A549 (cell line): ENCODE measurements around the gene PSMB5.

Experiments used
- CHD4 ChIP-seq: fragments of 200-600 bp; sonication (generic); IDR thresholded peaks from 2 replicates; pipeline ENCODE4 v1.6.1; 2016; ENCODE audit warnings: antibody characterized with exemption, mild to moderate bottlenecking, borderline replicate concordance
- ESRRA ChIP-seq: fragments of 150-350 bp; IDR thresholded peaks from 2 replicates; pipeline ENCODE4 v1.6.1; 2014; ENCODE audit warnings: mild to moderate bottlenecking, low read length, borderline replicate concordance
- KDM1A ChIP-seq: fragments of 200-600 bp; sonication (generic); IDR thresholded peaks from 2 replicates; pipeline ENCODE4 v1.6.1; 2016; ENCODE audit warnings: low read depth, mild to moderate bottlenecking
- SREBF2 ChIP-seq: fragments of 450-650 bp; IDR thresholded peaks from 2 replicates; pipeline ENCODE4 v1.6.1; 2014; ENCODE audit warnings: mild to moderate bottlenecking, moderate library complexity
- TF ChIP-seq, protein P1 (sequence below): fragments of >200 bp; sonication (Bioruptor Twin); formaldehyde crosslinking; IDR thresholded peaks from 3 replicates; pipeline ENCODE4 v1.5.1; 2016
- TF ChIP-seq, protein P2 (sequence below): IDR thresholded peaks from 2 replicates; pipeline ENCODE4 v1.6.1; 2012; ENCODE audit warnings: low read depth, borderline replicate concordance

DNA sequence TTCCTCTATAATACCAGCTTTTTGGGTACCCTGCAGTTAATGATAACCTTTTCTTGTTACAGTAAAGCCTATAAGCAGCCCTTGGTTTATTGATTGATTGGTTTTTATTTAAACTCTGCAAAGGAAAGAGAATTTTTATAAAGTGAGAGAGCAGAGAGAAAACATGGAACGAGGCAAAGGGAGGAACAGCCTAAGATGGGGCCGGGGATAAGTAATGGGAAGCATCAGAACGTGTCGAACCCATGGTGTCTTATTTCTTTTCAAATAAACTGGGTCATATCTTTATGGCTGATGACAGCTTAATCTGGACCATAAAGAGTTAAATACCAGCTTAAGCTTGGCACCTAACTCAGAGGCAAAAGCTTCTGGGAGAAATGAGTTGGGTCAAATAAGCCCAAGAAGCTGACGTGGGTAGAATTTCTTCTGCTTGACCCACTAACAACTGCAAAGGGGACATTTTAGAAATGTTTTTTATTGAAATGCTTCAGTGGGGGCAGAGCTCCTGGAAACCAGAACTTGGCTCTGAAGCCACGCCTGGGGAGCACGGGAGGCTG lies 12.7 kb downstream of the PSMB5 start:
- no peak for TF ChIP-seq KDM1A
- TF ChIP-seq ESRRA, result no peak
- TF ChIP-seq, protein P1, sequence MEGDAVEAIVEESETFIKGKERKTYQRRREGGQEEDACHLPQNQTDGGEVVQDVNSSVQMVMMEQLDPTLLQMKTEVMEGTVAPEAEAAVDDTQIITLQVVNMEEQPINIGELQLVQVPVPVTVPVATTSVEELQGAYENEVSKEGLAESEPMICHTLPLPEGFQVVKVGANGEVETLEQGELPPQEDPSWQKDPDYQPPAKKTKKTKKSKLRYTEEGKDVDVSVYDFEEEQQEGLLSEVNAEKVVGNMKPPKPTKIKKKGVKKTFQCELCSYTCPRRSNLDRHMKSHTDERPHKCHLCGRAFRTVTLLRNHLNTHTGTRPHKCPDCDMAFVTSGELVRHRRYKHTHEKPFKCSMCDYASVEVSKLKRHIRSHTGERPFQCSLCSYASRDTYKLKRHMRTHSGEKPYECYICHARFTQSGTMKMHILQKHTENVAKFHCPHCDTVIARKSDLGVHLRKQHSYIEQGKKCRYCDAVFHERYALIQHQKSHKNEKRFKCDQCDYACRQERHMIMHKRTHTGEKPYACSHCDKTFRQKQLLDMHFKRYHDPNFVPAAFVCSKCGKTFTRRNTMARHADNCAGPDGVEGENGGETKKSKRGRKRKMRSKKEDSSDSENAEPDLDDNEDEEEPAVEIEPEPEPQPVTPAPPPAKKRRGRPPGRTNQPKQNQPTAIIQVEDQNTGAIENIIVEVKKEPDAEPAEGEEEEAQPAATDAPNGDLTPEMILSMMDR, result no peak
- TF ChIP-seq CHD4, result no peak
- no peak for TF ChIP-seq SREBF2
- TF ChIP-seq, protein P2, sequence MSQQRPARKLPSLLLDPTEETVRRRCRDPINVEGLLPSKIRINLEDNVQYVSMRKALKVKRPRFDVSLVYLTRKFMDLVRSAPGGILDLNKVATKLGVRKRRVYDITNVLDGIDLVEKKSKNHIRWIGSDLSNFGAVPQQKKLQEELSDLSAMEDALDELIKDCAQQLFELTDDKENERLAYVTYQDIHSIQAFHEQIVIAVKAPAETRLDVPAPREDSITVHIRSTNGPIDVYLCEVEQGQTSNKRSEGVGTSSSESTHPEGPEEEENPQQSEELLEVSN, result no peak
